ENCODE measurements around the gene PATL1.

PATL1 gene

GRCh38 chr11:59598961-59599360 is 69.9 kb downstream of the PATL1 start:
- in situ Hi-C loops (cut with MboI; ENCODE audit: low pct_unique_long_range_greater_than_20kb, low sequenced_read_pairs, unreplicated experiment): no loop called here
- TF ChIP-seq CTCF (IDR thresholded peaks at IDR 0.05; ENCODE audit: extremely low read depth, insufficient read depth, missing control alignments): no peak
- DNase-seq (ENCODE audit: low spot score): no peak

Measured in GM13977 (cell line).